NK-92 (cell line): ENCODE results near the gene TEX22.

Experiments
- DNase-seq: peaks from one replicate; lab custom pipeline; 2025; ENCODE audit not compliant: unreplicated experiment; lab: John Stamatoyannopoulos, UW

The TEX22 gene

DNA sequence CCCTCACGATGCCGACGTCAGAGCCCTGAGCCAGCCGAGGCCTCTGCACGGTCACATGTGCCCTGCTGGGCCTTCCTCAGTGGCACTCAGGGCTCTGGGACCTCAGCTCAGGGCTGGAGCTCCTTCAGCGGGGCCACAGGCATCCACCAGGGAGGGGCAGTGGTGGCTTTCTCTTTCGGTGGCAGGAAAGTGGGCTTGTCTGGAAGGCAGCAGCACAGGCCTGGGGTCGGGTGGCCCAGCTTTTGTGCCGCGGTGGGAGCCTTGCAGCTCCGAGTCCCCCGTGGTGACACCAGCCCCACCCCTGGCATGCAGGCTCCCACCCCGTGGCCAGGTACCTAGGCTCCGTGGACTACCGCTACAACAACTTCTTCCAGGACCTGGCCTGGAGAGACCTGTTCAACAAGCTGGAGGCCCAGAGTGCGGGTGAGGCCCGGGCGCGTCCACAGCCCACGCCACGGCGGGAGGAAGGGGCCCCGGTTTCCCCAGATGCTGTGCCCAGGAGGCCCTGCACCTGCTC lies 14.2 kb upstream of the TEX22 start:
- DNase-seq: no peak

DNA sequence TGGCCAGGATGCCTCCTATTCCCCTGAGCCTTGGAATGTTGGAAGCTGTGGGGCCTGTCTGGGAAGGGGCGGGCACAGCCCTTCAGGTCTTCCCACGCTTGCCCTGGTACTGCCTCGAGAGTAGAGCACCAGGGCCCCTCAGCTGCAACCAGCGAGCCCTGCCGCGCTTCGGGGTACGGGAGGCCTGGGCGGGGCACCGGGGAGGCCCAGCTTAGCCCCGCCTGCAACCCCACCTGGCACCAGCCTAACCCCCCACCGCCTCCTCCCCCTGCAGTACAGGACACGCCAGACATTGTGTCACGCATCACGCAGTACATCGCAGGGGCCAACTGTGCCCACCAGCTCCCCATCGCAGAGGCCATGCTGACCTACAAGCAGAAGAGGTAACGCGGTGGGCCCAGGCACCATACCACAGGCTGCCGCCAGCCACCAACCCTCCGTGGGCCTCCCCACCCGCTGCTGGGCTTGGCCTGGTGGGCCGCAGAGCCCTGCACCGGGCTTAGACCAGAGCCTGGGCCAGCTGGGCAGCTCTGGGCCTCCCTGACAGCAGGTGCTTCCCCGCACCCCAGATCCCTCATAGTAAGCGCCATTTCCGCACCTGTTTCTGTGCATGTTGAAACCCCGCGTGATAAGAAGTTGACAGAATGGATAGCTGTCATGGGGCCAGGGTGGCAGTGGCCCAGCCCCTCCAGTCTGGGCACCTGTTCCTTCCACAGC lies 13.6 kb upstream of the TEX22 start:
- no peak for DNase-seq

DNA sequence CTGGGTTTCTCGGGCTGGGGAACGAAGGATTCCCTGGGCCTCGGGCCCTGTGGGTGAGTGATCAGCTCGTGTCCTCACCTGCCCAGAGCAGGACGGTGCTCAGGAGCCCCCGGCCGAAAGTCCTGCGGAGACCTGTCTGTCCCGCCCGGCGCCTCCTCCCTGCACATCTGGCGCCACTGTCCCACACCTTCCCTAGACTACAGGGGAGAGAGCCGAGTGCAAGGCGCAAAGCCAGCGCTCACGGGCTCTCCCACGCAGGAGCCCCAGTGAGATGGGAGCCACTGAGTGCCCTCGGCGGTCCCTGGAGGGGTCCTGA lies 13.1 kb upstream of the TEX22 start:
- DNase-seq: no peak

DNA sequence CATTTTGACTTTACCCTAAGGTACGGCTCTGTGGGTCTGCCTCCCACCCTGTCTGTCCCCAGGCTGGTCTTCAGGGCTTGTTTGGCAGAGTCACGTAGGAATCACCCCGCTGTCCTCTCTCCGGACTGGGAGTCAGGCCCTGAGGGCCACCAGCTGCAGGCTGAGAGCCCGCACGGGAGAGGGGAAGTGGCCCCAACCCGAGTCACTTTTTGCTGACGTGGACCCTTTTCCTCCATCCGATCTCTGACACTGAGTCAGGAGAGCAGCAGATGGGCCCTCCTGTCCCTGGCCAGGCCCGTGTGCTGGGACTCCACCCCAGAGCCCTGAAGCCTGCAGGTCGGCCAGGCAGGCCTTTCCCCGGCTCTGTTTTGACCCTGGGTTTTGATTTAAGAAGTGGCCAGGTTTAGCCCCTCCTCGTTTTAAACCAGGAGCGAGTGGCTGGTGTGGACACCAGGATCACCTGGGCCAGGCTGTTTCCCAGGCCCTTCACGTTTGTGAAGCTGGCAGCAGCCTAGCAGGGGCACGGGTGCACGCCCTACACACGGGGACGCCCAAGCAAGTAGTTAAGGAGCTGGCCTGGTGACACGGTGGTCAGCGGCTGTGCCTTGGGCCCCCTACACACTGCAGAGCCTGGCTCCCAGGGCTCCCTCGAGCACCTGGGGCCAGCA lies 12.5 kb upstream of the TEX22 start:
- no peak for DNase-seq

DNA sequence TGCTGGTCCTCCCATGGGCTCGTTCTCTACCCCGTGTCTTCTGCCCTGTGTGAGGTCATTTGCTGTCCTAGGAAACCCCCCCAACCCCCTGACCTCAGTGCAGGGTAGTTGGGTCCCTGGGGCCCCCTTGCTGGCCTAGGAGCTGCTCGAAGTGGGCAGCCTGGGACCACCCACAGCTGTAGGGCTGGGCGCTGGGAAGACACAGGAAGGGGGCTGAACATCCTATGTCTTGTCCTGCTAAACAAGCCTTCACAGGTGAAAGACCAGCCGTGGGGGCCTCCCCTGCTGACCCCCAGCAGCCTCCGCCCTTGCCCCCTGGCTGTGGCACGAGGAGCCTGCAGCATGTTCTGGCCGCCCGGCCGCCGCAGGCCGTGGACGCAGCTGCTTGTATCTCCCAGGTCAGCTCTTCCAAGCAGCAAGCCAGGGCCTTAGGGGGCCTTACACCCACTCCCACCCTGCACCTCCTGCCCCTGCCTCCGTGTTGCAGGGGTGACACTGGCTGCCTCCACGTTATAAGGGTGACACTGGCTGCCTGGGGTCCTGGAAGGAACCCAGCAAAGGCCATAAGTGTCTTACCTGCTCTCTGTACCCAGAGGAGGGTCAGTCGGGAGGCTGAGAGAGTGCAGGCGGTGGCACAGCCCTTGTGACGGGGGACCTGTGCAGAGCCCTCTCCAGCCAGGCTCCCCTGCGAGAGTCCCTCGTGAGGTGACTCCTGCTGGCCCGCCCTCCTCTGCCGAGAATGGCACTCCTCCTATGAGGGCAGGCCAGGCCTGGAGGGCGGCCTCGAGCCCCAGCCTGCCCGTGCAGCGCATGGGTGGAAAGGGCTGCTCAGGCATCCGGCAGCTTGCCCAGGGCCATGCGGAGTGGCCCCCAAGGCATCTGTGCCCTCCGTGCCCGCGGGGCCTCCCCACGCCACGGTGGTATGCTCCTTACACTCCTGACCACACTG lies 11.5 kb upstream of the TEX22 start:
- DNase-seq: no peak

DNA sequence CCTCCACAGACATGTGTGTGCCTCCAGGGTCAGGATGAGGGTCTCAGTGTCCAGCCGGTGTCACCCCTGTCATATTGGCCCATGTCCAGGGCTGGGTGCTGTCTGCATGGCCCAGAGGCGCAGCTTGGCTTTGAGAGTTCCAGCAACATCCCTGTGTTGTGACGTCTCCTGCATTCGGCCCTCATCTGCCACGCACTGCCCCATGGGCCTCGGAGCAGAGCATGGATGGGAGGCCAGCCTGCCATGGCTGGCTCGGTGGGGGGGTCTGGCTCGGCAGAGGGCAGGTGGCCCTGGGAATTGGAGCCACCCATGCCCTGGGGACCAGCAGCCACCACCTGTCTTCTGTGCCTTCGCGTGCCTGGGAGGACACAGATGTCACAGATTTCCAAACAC lies 10.8 kb upstream of the TEX22 start:
- no peak for DNase-seq

DNA sequence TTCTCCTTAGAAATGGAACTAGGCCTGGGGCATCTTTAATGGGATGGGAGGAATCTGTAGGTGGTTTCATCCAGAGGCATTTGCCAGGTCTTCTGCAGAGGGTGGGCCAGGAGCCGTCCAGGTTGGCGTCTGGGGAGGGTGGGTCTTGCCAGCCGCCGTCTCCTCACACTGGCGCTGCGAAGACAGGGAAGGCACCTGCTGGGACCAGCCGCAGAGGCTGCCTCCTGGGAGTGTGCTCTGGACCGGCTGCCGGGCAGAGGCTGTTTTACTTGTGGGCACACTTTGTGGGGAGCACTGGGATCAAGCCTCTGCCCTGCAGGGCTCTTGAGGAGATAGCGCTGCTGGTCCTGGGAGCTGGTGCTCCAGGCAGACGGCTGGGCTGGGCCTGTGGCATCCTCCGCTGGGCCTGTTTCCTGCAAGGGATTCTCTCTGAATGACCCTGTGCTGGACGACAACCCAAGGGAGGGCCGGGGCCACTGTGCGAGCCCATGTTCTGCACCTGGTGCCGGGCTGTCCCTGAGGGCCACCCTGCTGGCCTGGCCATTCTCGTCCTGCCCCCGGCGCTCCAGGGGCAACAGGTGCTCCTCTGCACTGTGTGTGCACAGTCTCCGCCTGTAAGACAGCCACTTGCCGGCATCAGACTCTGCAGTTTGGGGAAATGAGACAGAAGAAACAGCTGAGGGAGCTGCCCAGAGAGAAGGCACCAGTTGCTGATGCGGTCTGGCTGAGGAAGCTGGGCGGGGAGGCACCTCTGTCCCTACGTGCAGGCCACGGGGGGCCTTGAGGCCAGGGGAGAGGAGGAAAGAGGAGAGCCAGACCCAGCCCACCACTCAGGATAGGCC lies 10.0 kb upstream of the TEX22 start:
- no peak for DNase-seq

DNA sequence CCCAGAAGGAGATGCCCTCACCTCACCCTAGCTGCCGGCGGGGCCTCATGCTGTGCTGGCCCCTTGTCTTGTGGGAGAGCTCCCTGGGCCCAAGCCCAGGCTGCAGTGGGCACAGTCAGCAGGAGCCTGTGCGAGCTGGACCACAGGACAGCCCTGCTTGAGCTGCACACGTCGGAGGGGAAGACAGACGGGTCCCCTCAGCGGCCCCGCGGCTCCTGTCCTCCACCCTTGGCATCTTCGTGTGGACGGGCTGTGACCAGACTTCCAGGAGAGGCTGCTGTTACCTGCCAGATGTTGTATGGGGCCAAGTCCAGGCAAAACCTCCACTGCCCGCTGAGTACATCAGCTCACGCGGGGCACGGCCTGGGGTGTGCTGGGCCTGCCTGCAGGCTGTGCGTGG lies 9.4 kb upstream of the TEX22 start:
- DNase-seq: no peak

DNA sequence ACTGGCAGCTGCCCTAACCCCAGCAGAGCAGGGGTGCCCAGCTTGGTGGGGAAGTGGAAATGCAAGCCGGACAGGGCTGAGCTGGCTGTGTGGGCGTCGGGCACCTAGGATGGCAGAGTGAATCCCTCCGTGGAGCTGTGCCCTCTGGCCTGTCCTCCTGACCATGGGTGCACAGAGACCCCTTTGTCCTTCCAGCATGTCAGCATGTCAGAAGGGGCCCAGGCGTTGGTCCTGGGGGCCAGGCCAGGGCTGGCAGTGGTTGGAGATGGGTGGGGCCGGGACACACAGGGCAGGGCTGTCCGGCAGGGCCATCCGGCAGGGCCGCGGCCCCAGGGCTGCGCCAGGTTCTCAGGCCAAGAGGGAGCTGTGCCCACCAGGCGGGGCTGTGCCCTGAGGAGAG lies 8.8 kb upstream of the TEX22 start:
- no peak for DNase-seq

DNA sequence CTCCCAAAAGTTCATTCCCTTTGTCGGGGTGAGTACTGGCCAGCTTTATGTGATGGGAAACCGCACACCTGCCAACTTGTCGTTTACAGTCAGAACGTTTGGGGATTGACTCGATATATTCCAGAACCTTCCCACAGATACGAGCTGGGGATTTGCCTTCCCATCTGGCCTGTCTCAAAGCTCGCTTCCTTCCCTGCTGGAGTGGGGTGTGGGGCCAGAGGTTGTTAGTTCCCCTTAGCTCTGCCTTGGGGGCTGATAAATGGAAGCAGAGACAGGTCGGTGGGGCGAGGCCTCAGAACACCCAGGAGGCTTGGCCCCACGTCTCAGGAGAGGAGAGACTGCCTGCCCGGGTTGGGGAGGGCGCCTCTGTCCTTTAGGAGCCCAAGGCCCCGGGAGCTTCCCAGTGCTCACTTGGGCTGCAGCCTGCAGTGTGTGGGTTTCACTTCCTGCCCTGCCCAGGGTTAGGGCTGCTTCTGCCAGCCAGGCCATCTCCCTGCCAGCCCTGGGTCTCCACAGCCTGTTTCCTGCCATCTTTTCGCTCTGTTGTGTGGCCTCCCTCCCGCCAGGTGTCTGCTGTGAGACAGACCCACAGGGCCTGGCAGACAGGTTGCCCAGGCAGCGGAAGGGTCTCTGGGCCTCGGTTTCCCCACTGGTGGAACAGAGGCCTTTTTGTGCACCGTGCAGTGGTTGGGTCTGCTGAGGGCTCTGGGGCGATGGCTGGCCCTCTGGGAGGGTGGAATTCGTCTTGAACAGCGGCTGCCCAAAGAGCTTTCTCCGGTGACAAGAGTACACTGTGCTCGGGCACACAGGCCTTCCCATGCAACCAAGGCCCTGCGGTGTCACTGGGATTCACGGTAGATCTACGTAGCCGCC lies 8.1 kb upstream of the TEX22 start:
- no peak for DNase-seq

DNA sequence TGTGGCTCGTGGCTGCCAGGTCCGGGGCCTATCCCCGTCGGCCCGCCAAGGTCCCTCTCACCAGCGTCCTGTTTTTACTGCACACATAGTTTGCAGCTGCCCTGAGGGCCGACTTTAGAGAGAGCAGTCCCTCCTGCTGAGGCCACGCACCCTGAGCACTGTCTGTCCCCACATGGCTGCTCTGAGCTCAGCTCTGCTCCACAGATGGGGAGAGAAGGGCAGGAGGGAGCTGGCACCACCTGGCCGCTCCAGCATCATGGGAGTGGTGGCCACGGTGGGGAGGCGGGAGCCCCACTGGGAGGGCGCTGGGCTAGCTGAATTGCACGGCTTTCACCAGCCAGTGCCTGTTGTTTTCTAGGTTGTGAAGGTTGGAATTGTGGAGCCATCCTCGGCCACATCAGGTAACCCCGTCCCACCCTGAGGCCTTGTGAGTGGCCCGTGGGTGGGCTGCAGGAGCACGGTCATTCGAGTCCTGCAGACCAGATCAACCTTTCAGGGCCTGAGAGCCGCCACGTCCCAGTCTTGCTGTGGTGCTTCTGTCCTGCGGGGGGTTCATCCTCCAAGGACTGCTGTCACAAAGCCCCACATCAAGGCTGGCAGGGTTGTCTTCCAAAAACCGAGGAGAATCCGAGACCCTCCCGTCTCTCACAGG lies 7.4 kb upstream of the TEX22 start:
- DNase-seq: no peak

DNA sequence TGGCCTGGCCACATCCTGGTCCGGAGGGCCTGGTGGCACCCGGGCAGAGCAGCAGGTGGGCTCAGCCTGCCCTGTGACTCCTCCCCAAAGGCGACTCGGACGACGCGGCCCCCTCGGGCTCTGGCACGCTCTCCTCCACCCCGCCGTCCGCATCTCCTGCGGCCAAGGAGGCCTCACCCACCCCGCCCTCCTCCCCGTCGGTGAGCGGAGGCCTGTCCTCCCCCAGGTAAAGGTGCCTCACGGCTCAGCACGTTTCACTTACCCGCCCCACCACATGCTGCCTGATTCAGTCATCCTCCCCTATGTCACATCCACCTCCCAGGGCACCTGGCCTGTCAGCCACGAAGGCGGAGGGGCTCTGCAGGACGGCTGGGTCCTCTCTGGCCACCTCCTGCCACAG lies 6.8 kb upstream of the TEX22 start:
- DNase-seq: no peak

DNA sequence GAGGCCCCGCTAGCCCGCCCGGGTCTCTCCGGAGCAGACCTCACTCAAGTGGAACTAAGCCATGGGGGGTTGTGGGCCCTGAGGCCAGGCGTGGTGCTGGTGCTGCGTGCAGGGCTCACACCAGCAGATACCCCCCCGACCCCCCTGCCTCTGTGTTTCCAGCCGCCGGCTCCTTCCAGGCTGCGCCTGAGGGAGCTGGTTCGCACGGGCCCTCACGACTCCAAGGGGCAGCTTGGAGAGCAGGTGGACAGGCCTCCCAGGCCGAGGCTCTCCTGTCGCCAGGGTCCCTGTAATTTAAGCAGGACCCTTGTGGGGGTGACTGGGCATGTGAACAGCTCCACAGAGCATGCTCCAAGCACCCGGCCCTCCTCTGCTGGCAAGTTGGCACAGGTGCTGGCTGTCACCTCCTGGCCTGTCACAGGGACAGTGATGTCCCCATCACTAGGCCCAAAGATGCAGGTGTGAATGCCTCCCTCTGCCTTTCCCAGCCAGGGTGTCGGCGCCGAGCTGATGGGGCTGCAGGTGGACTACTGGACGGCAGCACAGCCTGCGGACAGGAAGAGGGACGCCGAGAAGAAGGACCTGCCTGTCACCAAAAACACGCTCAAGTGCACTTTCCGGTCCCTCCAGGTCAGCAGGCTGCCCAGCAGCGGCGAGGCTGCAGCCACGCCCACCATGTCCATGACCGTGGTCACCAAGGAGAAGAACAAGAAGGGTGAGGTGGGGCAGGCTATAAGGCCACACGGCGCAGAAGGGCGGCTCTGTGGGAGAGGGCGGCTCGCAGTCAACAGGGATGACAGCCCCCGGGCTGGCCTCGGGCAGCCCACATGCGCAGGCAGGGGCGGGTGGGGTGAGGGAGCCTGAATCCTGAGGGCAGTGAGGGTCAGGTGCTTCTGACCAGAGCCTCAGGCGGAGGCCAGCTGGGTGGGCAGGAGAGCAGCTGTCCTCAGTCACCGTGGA lies 5.9 kb upstream of the TEX22 start:
- no peak for DNase-seq

DNA sequence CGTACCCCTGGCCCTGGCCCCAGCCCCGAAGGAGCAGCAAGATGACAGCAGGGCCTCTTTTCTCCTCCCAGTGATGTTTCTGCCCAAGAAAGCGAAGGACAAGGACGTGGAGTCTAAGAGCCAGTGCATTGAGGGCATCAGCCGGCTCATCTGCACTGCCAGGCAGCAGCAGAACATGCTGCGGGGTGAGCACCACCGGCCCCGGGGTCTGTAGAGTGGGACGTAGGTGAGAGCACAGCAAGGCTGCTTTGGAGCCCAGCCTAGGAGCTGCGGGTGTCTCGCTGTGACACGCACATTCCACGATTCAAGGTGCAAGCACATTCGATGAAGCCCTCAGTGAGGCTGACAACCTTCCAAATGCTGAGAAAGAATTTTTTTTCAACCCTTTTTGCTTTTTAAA lies 5.2 kb upstream of the TEX22 start:
- no peak for DNase-seq

DNA sequence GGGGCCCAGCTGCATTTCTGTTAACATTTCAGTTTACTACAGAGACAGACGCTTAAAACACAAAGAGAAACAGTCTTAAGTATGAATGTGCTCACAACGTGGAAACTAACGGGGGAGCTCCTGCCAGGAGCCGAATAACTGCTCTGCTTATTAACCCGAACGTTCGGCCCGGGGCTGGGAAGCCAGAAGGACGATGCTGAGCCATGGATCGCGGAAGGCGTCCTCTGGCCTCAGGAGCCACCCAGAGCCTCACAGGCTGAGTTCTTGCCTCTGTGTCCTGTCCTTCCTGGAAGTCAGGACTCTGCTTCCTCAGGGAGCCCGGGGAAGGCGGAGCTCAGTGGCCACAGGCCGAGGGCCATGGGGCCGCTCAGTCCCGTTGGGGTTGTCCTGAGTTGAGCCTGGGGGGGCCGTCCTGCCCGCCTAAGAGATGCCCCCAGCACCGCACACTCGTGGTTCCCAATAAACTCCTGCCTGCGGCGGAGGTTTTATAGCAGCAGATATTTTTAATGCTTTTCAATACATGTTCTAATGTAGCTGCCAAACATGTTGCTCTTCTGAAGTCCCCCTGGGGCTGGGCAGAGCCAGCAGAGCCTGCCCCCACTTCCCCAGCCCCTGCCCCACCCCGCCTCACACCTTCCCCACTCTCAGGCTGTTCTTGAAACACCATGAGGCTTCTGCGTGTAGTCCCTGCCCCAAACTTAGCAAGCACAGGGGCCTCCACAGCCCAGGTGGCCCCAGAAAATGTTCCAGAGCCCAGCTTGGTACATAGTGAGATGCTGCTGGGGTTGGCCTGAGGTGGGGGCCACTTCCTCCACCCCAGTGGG lies 3.4 kb upstream of the TEX22 start:
- DNase-seq: no peak

DNA sequence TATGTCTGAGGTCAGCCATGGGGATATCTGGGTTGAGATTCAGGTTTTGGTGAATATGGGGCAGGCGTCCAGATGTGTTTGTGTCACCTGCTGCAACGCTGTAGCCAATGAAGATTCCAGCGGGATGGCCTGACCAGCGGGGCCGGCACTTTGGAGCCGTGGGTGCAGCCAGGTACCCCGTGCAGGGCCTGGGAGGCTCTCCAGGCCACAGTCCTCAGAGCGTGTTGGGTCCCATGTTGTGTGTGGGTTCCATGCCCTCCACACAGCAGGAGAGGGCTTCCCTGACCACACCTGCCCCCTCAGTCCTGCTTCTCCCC lies 2.8 kb upstream of the TEX22 start:
- no peak for DNase-seq

DNA sequence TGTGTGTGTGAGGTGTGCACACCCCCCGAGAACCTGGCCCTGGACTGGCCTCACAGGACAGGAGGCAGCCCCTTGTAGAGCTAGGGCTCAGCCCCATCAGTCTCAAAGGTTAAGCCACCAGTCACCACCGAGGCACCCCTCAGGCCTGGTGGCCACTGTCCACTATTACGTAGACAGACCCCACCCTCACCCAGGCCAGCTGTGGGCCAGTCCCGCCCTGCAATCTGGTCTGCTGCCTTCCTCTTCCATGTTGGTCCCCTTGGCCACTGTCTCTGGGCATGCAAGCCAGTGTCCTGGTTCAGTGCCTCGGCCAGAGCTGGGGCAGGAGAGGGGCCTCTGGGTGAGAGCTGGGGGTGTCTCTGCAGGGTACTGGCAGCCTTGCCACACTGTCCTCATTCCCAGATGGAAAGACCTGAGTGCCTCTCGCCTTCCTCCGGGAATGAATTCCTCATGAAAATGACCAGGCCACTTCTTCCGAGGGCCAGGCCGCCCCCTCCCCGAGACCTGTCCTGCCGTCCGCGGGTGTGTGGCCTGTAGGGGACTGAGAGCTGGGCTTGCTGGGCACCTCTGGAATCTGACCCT lies 897 bp upstream of the TEX22 start:
- no peak for DNase-seq
